HL-60 (cell line): ENCODE results near the gene GALNT15.

Experiments
- POLR2AphosphoS5 ChIP-seq: IDR thresholded peaks from 2 replicates; pipeline ENCODE4 v1.6.1; 2012; ENCODE audit warnings: low read depth
- TF ChIP-seq, protein P1 (sequence below): IDR thresholded peaks from one replicate; pipeline ENCODE4 v1.5.1; 2011; ENCODE audit warnings: low read length, control low read depth, inconsistent platforms; ENCODE audit not compliant: insufficient read depth

DNA sequence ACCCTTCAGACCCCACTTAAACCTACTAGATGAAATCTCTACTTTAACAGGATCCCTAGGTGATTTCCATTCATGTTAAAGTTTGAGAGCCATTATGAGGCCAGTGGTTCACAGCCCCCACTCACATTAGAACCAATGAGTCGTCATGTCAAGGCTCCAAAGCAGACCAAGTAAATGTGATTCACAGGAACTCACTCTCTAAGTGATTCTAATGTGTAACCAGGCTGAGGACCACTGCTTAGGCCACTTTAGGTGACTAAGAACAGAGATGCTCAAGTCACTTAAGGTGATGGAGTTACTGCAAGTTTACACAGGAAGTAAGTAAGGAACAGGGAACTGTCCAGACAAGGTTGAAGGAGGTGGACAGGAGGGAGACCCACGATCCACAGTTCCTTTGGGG, 7.7 kb downstream of the GALNT15 start:
- TF ChIP-seq, protein P1, sequence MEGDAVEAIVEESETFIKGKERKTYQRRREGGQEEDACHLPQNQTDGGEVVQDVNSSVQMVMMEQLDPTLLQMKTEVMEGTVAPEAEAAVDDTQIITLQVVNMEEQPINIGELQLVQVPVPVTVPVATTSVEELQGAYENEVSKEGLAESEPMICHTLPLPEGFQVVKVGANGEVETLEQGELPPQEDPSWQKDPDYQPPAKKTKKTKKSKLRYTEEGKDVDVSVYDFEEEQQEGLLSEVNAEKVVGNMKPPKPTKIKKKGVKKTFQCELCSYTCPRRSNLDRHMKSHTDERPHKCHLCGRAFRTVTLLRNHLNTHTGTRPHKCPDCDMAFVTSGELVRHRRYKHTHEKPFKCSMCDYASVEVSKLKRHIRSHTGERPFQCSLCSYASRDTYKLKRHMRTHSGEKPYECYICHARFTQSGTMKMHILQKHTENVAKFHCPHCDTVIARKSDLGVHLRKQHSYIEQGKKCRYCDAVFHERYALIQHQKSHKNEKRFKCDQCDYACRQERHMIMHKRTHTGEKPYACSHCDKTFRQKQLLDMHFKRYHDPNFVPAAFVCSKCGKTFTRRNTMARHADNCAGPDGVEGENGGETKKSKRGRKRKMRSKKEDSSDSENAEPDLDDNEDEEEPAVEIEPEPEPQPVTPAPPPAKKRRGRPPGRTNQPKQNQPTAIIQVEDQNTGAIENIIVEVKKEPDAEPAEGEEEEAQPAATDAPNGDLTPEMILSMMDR: no peak
- TF ChIP-seq POLR2AphosphoS5: no peak
